ENCODE data around the gene NIPAL1.

Gene NIPAL1

GRCh38 chr4:48082956-48083355, 66.4 kb downstream of the NIPAL1 start:
- DNase-seq (ENCODE audit: low read depth, low spot score): no peak
- no peak for TF ChIP-seq CTCF (IDR thresholded peaks at IDR 0.05; ENCODE audit: low read depth, low read length)
- in situ Hi-C loops (cut with HindIII; ENCODE audit: low sequenced_read_pairs): no loop called here
- no peak overlapping the region for H3K4me3 ChIP-seq (ENCODE audit: low read depth, low read length)

DNA sequence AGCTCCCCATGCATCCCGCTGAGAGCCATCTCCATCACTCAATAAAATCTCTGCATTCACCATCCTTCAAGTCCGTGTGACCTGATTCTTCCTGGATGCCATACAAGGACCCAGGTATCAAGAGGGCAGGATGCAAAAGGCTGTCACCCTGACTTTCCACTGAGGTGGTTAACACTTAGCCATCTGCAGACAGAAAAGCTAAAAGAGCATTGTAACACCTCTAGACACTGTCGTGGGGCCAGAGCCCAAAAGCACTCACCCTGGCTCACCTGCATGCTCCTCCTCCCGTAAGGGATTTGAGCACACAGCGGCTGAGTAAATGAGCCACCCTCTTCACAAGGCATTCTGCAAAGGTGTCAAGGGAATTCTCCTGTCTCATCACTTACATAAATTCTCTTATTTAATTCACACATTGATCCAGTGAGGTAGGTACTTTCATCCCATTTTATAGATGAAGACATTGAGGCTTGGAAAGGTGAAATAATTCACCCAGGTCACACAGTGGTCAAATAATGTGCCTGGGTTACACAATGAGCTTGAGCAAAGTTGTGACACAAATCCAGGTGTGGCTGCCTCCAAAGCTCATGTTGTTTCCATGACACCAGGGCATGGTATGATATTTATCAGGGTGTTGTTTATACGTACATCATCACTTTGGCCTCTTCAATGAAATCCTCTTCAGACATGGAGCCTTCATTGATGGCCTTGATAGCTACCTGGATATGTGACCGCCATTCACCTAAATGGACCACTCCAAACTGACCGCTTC, 69.4 kb downstream of the NIPAL1 start:
- H3K4me3 ChIP-seq (ENCODE audit: low read depth, low read length): no peak overlapping the region
- DNase-seq (ENCODE audit: low read depth, low spot score): no peak
- in situ Hi-C loops (cut with HindIII; ENCODE audit: low sequenced_read_pairs): no loop called here
- no peak for TF ChIP-seq CTCF (IDR thresholded peaks at IDR 0.05; ENCODE audit: low read depth, low read length)
